A549 treated with Hydrocortisone at 1 μM for 4 hours (cell line): ENCODE results near the gene NPY4R2. TPM values are rescaled to one million over a fixed set of nuclear protein-coding genes. Genes with fewer than 3 reads are reported as not detected.

Experiments
- total RNA-seq: library from RNA; stranded (reverse); fragments of 200-300 nt; extraction: Qiagen RNA extraction; gene quantifications from 5 replicates; pipeline ENCODE4 v1.2.3, GENCODE V29; 2022

The NPY4R2 gene, protein sequence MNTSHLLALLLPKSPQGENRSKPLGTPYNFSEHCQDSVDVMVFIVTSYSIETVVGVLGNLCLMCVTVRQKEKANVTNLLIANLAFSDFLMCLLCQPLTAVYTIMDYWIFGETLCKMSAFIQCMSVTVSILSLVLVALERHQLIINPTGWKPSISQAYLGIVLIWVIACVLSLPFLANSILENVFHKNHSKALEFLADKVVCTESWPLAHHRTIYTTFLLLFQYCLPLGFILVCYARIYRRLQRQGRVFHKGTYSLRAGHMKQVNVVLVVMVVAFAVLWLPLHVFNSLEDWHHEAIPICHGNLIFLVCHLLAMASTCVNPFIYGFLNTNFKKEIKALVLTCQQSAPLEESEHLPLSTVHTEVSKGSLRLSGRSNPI
- total RNA-seq = 19.0 to 27.9 TPM (median 23.1 TPM) in 5 replicates

DNA sequence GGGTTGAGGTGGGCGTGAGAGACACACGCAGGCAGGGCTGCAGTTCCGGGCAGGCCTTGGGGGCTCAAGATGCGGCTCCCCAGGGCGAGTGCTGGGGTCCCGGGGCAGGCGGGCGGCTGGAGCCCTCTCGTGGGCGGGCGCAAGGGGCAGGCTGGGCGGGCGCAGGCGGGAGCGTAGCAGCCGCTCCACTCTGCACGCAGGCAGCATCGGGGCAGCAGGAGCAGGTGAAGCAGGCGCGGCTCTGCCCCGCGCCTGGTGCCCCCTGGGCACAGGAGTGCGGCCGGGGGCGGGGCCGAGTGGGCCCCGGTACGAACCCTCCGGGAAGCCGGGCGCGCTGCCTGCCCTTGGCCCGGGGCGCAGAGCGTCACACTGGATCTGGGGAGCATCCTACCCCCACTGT is at the start of gene NPY4R2:
NPY4R2 (plus strand) TSS at position 188 of the 400 bp plus-strand sequence. CDS start 3,326 bp downstream, outside the sequence.

Other genes starting within 250 kb of the NPY4R2 start
- 2.5 to 3.7 TPM (median 3.3 TPM) in 5 replicates for gene SYT15B, start 155.1 kb upstream of the NPY4R2 start, total RNA-seq
- 0.59 to 2.9 TPM (median 0.93 TPM) in 4 of 5 replicates, not detected in the other for gene FAM25C, start 81.1 kb downstream of the NPY4R2 start, total RNA-seq